DOHH2 (cell line): ENCODE measurements around the gene ANAPC1.
"Not testable (repeated sequence)": the region's sequence is repeated elsewhere in the genome, so short reads cannot be mapped to it uniquely, and the experiment has no call there.

Experiments used
- EZH2phosphoT487 ChIP-seq: fragments of 200-600 bp; sonication (generic); IDR thresholded peaks from 2 replicates; pipeline ENCODE4 v1.6.1; 2017; ENCODE audit warnings: borderline replicate concordance, mild to moderate bottlenecking, antibody characterized with exemption, low read length, moderate library complexity, mixed read lengths
- TF ChIP-seq, protein P1 (sequence below): fragments of 200-600 bp; sonication (generic); IDR thresholded peaks from one replicate; pipeline ENCODE4 v1.5.1; 2014; ENCODE audit warnings: antibody characterized with exemption, mild to moderate bottlenecking, low read depth, low read length; ENCODE audit not compliant: poor library complexity, severe bottlenecking

DNA sequence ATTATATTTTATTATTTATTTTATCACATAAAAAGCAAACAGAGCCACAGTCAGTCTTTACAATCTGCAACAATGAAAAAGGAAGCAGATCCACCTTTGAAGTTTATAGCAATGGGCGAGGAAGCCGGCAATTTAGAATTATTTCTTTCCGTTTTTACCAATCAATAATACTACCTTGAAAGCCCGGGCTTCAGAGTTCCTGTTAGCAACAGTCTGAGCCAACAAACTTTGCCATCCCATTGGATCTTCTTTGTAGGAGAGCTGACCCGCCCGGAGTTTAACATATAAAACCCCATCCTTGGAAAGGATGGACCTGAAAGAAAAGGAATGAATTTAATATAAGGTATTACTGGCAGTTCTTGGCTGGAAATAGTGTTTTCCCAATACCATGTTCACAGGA, 101.8 kb downstream of the ANAPC1 start:
- TF ChIP-seq, protein P1, sequence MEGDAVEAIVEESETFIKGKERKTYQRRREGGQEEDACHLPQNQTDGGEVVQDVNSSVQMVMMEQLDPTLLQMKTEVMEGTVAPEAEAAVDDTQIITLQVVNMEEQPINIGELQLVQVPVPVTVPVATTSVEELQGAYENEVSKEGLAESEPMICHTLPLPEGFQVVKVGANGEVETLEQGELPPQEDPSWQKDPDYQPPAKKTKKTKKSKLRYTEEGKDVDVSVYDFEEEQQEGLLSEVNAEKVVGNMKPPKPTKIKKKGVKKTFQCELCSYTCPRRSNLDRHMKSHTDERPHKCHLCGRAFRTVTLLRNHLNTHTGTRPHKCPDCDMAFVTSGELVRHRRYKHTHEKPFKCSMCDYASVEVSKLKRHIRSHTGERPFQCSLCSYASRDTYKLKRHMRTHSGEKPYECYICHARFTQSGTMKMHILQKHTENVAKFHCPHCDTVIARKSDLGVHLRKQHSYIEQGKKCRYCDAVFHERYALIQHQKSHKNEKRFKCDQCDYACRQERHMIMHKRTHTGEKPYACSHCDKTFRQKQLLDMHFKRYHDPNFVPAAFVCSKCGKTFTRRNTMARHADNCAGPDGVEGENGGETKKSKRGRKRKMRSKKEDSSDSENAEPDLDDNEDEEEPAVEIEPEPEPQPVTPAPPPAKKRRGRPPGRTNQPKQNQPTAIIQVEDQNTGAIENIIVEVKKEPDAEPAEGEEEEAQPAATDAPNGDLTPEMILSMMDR = not testable (repeated sequence)
- not testable (repeated sequence) for TF ChIP-seq EZH2phosphoT487
